ENCODE results near the gene SLC6A4.

DNA sequence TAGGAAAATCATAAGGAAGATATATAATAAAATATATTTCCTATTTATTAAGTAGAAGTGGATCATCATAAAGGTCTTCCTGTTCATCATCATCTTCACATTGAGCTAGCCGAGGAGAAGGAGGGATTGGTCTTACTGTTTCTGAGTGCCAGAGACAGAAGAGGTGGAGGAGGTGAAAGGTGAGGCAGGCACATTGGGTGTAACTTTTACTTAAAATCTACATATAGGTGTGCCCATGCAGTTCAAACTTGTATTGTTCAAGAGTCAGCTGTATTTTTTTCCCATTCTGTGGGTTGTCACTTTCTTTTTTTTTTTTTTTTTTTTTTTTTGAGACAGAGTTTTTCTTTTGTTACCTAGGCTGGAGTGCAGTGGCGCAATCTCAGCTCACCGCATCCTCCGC lies 84.0 kb downstream of the SLC6A4 start:
- no peak for TF ChIP-seq POLR2A (IDR thresholded peaks at IDR 0.05; ENCODE audit: extremely low read depth, insufficient read length)
- TF ChIP-seq, protein P1, sequence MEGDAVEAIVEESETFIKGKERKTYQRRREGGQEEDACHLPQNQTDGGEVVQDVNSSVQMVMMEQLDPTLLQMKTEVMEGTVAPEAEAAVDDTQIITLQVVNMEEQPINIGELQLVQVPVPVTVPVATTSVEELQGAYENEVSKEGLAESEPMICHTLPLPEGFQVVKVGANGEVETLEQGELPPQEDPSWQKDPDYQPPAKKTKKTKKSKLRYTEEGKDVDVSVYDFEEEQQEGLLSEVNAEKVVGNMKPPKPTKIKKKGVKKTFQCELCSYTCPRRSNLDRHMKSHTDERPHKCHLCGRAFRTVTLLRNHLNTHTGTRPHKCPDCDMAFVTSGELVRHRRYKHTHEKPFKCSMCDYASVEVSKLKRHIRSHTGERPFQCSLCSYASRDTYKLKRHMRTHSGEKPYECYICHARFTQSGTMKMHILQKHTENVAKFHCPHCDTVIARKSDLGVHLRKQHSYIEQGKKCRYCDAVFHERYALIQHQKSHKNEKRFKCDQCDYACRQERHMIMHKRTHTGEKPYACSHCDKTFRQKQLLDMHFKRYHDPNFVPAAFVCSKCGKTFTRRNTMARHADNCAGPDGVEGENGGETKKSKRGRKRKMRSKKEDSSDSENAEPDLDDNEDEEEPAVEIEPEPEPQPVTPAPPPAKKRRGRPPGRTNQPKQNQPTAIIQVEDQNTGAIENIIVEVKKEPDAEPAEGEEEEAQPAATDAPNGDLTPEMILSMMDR (IDR thresholded peaks at IDR 0.05; ENCODE audit: low read depth, low read length) = no peak
- TF ChIP-seq, protein P2, sequence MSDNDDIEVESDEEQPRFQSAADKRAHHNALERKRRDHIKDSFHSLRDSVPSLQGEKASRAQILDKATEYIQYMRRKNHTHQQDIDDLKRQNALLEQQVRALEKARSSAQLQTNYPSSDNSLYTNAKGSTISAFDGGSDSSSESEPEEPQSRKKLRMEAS (IDR thresholded peaks at IDR 0.05; ENCODE audit: low read depth, low read length) = no peak
